NCI-H1417 treated with DMSO at 0.1 percent for 48 hours (cell line): ENCODE measurements around the gene RAB1B.
A peak's percentile ranks its signal among the peaks of the same experiment; 100 is the strongest.
"Not testable (repeated sequence)": the region's sequence is repeated elsewhere in the genome, so short reads cannot be mapped to it uniquely, and the experiment has no call there.

Experiments
- DNase-seq: peaks from one replicate; lab custom pipeline; 2025; lab: John Stamatoyannopoulos, UW

Gene RAB1B

DNA sequence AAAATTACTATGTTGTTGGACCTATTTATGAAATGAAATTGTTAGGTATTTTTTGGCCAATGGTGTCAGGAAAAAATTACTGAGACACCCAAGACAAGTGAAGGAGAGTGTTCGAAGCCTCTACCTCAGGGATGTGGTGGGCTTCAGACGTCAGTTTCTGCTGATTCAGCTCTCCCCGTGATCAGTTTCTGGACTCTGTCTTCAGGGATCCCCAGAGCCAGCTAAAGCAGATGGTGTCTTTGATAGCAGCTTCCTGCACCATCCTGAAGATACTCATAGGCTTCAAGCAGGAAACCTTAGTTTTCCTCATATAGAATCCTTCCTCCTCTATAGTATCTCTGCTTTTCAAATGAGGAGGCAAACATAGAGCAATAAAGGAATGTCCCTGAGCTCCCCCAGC, 41.0 kb downstream of the RAB1B start:
- DNase-seq, result no peak

GRCh38 chr11:66310324-66310723, 41.9 kb downstream of the RAB1B start:
- DNase-seq, result no peak

DNA sequence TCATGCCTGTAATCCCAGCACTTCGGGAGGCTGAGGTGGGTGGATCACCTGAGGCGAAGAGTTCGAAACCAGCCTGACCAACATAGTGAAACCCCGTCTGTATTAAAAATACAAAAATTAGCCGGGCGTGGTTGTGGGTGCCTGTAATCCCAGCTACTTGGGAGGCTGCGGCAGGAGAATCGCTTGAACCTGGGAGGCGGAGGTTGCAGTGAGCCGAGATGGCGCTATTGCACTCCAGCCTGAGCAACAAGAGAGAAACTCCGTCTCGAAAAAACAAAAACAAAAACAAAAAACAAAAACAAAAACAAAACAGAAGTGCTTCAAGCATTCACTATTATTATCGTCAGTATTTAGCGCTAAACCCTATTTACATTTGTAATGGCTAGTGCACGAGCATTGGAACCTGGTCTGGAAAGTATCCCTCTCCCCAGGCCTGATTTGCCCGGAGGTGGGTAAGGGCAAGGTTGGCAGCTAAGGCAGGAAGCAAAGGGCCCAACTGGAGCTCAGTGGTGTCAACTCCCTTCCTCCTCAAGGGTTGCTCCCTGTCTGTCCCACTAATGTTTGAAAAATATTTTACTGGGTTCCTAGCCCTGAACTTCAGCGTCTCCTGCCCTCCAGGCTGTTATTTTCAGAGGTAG, 42.5 kb downstream of the RAB1B start:
- not testable (repeated sequence) for DNase-seq

DNA sequence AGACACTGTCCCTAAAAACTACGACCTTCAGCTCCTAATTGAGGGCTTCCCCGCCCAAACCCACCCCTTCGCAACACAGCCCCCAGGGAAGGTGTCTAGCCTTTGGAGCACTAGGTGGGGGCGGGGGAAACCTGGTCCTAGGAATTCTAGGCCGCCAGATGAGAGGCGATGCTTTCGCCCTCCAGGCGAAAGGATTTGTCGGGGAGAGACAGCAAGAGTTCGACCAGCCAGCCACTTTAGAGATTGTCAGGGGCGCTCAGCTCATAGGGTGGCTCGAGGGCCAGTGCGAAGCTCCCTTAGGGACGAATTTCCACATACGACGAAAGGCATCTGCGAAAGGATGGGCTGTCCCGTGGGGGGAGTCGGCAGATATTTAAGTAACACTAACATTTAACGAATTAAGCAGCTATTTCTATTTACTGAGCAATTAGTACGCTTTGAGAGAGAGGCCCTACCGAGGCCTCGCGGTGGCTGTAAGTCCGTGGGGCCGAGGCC, 43.1 kb downstream of the RAB1B start:
- no peak for DNase-seq

- DNase-seq, result peak; percentile 83
Observed at GRCh38 chr11:66311965-66312548, 43.6 kb downstream of the RAB1B start.

GRCh38 chr11:66312549-66313320, 44.3 kb downstream of the RAB1B start:
- peak; percentile 86 for DNase-seq

- no peak for DNase-seq
Observed at GRCh38 chr11:66313321-66314185, 45.1 kb downstream of the RAB1B start.

DNA sequence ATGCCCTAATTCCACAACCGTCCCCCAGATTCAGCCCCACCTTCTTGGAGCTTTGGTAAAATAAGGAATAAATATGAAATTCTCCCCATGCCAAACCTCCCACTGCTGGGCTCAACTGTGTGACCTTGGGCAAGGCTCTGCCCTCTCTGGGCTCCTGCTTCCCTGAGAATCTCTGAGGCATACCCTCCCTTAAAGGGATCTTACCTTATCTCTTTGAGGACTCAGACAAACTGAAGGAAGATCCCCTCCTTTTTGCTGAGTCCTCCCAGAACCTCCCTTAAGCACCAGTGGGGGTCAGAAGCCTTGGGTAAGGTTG, 45.7 kb downstream of the RAB1B start:
- no peak for DNase-seq

DNA sequence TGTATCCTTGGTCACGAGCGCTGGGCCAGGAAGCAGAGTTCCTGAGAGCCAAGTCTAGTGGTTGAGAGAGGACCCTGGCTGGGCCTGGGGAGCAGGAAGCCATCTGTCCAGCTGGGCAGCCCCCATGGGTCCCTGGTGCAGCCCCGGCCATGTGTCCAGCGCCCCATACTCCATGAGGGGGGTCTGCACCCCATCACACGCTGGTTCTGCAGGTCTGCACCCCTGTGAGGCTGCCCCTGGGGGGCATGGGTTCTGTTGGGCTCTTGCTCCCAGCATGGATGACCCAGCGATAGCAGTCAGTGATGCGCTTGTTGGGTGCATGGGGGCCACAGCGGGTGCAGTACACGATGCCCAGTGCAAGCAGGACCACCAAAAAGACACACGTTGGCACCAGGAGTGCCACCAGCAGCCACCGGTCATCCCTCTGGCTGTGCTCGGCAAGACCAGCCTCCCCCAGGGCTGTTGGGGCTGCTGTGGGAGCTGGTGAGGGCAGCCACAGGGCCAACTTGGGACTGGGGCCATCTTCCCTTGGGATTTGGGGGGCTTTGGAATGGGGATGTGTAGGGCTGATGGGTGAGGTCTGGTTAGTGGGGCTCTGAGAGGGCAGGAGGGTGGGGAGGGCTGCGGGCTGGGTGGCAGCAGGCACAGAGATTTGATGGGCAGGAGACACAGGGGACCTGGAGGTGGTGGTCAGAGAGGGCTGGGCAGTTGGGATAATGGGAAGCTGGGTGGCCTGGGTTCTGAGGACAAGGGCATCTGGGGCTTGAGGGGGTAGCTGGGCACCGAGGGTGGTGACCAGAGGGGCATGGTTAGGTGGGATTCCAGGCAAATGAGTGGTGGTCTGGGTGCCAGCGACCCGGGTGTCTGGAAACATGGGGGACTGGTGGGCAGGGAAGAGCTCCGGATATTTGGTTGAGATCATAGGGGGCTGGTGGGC, 46.4 kb downstream of the RAB1B start:
- no peak for DNase-seq

- DNase-seq, result no peak
Observed at GRCh38 chr11:66315498-66315885, 47.1 kb downstream of the RAB1B start.

DNA sequence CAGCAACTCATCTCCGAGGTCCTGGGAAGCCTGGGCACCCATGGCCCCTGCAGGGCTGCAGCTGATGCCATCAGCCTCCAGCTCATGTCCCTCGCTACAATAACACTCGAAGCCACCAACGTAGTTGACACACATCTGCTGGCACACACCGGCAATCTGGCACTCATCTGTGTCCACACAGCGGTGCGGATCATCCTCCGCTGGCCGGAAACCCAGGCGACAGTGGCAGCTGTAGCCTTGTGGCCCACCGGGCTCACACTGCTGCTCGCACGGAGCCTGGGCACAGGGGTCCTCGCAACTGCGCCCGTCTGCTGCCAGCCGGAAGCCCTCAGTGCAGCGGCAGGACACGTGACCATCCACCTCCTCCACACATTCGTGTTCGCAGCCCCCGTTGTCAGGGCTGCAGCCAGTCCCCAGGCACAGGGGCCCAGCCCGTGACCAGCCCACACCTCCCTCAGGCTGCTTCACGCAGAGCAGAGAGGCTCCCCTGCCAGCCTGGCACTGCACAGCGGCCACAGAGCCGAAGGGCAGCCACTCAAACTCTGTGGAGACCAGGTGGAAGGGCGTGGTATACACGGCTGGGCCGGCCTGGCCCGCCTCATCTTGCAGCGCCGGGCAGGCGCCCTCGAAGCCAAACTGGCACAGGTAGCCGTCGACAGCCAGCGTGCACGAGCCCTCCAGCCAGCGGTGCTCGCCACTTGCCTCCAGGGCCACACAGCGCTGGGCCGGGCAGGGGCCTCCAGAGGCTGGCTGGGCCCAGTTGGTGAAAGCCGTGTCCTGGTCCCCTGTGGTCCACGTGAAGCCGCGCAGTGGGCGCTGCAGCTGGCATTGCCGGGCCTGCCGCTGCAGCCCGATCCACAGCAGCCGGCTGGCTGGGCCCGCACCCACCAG, 47.7 kb downstream of the RAB1B start:
- no peak for DNase-seq

- no peak for DNase-seq
Observed at GRCh38 chr11:66316849-66317251, 48.4 kb downstream of the RAB1B start, which contains the start of gene CD248. Gene CD248, minus strand, starts transcription at chr11:66317044. Its CDS starts 17 bp downstream, at chr11:66317027.

DNA sequence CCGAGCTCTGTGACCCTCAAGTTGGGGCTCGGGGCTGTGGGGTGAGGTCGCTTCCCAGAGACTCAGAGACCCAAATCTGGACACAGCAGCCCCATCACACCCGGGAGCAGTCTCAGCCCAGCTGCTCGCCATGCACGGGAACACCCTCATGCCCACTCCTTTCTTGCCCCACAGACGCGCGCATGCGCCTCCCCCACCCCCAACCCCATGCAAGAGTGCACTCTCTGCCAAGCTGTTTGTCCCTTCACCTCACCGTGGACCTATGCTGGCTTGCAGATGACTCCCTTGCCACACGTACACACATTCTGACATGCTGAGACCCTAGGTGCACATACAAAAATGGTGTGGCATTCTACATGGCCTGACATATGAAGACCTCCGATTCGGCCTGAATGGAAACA, 48.9 kb downstream of the RAB1B start:
- DNase-seq, result no peak

DNA sequence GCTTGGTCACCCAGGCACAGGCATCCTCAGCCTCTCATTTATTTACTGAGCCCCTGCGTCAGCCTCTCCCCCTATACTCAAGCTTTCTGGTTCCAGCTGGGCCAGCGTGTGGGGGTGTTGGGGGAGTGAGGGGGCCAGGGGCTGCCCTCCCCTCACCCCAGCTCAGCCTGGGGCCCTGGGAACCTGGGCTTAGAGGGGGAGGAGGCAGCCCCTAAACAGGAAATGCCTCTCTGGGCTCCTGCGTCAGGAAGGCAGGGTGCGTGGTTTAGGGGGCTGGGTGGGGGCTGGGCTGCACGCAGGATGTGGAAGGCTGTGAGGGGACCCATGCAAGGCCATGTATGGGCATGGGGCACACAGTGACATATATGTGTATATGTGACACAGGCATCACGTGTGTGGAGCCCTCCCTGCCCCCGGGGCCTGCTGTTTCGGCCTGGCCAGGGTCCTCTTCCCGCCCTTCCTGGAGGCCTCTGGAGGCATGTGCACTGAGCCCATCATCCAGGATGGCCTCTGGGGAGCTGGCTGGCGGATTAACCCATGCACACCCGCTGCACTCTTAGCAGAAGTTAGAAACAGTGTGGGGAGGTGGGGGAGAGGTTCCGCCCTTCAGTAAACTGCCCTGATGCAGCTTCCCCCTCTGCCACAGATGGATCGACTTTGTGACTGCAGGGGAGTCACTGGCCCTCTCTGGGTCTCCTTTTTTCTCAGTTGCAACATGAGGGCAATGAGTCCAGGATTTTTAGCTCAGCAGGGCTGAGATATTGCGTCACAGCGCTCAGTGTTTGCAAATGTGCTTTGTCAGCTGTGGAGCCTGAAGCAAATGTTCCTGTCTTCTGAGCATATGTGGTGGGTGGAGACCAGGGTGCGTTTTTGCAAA, 49.5 kb downstream of the RAB1B start:
- no peak for DNase-seq

- DNase-seq, result no peak
Observed at GRCh38 chr11:66318600-66318970, 50.1 kb downstream of the RAB1B start.

GRCh38 chr11:66320289-66320688, 51.9 kb downstream of the RAB1B start:
- not testable (repeated sequence) for DNase-seq

DNA sequence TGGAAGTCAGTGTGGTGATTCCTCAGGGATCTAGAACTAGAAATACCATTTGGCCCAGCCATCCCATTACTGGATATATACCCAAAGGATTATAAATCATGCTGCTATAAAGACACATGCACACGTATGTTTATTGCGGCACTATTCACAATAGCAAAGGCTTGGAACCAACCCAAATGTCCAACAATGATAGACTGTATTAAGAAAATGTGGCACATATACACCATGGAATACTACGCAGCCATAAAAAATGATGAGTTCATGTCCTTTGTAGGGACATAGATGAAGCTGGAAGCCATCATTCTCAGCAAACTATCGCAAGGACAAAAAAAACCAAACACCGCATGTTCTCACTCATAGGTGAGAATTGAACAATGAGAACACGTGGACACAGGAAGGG, 52.3 kb downstream of the RAB1B start:
- DNase-seq, result not testable (repeated sequence)

GRCh38 chr11:66321606-66322005, 53.2 kb downstream of the RAB1B start:
- no peak for DNase-seq
